ENCODE data around the gene PTPRA.
"Not testable (repeated sequence)": the region's sequence is repeated elsewhere in the genome, so short reads cannot be mapped to it uniquely, and the experiment has no call there.

Gene PTPRA

DNA sequence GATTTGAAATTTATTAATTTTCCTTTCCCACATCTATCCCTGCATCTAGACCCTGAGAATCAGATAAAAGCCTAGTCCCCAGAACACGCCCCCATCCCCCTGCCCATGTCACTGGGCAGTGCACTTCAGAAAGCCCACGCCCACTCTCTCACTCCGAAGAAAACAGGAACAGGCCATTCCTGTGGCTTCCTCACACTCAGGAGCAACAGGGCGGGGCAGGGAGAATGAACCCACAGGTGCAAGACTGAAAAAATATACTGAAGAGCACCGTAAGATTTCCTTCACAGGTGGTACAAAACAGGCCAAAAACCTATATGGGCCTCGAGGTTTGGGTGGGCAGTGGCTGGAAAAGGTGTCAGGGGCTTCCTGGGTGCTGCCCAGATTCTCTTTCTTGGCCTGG, 201.5 kb downstream of the PTPRA start:
- no peak for DNase-seq (ENCODE audit: low spot score)

DNA sequence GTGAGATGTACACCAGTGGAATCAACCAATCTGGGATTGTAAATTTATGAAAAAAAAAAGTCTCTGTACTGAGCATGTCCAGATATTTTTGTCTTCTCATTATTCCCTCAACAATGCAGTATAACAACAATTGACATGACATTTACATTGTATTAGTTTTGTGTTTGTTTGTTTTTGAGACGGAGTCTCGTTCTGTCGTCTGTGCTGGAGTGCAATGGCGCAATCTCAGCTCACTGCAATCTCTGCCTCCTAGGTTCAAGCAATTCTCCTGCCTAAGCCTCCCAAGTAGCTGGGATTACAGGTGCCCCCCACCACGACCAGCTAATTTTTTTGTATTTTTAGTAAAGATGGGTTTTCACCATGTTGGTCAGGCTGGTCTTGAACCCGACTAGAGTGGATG, 202.0 kb downstream of the PTPRA start:
- not testable (repeated sequence) for DNase-seq (ENCODE audit: low spot score)

DNA sequence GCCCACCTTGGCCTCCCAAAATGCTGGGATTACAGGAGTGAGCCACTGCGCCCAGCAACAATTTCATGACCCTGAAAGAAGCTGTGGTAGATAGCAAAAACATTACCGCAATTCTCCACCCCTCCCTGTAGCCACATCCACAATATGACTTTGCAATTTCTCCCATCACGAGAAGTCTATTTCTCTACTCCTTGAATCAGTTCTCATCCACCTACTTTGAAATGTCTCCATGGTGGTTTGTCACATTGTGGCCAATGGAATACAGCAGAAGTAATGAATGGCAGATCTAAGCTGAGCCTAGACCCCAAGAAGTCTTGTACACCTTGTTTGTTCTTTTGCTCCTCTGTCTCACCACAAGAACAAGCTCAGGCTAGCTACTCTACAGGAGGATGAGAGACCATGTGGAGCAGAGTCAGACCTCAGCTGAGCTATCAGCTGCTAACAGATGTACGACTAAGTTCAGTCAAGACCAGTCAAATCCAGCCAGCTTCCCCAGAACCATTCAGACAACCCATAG, 204.4 kb downstream of the PTPRA start:
- no peak for DNase-seq (ENCODE audit: low spot score)

DNA sequence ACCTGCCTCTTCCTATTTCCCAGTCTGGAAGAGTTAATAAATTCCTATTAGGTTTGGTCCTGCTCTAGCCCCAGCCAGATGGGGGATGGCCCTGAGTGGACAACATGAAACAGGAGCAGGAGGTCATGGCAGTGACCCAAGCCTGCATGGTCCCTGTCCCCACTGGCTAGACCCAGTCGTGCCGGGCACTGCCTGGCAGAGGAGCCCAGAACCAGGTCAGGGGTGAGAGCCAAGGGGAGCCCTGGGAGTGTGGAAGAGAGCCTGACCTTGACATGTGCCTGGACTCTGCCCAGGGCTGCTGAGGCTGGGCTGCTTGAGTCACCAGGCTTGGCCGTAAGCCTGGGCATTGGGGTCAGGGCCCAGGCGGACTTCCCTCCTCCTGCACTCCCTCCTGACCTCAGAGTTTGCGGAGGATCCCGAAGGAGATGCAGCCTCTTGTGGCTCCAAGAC, 207.7 kb downstream of the PTPRA start:
- DNase-seq (ENCODE audit: low spot score) = no peak

DNA sequence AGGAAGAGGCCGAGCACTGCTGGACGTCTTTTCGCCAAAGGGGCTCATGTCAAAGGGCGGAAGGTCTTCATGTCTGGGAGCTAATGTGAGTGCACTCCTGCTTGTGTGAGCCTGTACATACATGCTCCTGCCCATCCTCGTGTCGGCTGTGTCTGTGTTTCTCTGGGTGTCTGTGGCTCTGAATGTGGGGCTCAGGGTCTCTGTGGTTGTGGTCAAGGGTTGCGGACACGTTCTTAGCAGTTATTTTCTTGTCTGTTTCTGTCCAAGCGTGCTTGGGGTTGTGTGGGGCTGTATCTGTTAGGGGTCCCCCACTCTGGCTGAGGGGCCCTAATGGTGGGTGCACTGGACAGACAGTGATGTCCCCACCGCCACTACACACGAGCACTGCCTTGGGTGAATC, 208.4 kb downstream of the PTPRA start:
- no peak for DNase-seq (ENCODE audit: low spot score)

DNA sequence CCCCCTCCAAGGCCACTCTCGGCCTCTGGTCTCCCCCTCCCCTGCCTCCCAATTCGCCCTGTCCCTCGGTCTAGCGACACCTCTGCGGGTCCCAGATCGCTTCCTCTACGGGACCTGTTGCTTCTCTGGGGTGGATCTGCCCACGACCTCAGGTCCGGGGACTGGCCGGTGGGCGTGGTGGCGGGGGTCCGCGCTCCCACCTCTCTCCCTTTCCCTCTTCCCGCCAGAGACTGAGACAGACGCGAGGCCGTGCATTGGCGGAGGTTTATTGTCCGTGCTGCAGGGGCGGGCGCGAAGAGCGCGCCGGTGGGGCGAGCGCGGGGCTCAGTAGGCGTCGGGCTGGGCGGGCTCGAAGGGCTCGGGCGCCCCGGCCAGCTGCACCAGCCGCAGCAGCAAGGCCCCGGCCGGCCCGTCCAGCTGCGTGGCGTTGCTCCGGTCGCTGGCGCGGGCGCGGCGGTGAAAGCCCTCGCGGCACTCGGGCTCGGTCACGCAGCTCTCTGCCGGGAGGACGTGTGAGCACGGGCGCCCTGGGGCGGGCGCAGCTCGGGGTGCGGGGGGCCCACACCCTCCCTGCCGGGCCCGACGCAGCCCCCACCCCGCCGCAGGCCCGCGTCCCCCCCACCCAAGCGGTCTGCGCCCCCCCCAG, 209.1 kb downstream of the PTPRA start:
- DNase-seq (ENCODE audit: low spot score) = no peak

DNA sequence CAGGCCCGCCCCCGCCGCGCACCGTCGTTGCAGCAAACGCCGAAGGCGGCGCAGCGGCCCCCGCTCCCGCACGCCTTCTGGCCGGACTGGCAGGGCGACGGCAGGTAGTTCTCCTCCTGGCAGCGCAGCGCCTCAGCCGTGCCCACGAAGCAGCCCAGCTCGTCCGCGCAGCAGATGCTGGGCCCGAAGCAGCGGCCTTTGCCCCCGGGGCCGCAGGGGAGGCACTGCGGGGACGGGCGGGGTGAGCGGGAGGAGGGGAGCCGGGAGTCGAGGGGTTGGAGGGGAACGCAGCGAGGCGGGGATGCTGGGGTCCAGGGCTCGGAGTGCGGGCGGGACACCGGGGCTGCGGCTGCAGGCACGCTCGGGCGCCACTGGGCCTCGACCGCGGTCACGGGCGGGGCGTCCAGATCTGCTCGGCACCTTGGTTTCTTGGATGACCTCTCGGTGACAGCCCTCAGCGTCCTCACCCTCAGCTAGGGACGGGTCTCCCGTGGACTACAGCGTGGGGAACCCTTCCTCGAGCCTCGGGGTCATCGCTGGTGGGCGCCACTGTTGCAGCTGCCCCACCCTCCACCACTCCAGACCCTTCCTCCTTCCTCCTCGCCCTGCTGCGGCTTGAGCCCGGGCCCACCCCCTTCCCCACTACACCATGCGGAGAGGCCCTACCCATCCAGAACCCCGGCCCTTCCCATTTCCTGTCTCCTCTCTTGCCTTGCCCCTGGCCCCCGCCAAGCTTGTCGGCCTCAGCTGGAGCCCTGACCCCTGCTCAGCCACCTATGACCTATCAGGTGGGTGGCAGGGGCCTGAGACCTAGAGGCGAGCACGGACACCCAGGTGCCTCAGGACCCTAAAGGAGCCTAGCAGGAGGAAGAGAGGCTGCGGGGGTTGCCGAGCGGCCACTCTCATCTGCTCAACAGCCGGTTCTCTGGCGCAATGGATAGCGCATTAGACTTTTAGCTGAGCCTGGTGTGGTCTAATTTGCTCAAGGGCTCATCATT, 210.0 kb downstream of the PTPRA start:
- DNase-seq (ENCODE audit: low spot score) = no peak

DNA sequence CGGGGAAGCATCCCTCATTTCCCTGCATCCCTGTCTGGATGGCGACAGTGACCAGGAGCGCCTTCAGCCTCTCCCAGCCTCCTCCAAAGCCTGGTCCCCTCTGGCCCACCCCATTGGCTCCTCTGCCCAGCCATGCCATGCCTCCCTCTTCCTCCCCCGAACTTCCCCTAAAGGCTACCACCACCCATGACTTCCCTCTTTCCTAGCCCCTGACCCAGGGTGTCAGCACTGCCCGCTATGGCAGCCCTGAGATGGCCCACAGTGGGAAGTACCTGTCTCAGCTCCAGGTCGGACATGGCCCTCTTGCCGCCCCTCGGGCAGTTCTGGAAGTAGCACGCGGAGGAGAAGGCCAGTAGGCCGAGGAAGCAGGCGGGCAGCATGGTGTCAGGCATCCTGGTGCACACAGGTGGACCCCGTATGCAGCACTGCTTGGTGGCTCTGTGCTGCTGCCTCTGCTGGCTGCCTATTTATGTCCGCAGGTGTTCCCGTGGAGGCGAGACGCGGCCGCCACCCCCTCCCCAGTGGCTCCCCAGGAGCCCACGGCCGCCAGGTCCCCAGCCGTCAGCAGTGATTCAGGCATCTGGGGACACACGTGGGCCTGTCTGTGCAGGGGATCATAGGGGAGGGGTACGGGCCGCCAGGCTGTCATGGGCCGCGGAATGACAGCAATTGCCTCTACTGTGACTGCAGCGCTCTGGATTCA, 211.2 kb downstream of the PTPRA start, which contains the start of gene AVP:
AVP (minus strand) TSS at position 442 of the 703 bp plus-strand sequence; CDS start at position 392, 50 bp downstream.
- DNase-seq (ENCODE audit: low spot score) = no peak

DNA sequence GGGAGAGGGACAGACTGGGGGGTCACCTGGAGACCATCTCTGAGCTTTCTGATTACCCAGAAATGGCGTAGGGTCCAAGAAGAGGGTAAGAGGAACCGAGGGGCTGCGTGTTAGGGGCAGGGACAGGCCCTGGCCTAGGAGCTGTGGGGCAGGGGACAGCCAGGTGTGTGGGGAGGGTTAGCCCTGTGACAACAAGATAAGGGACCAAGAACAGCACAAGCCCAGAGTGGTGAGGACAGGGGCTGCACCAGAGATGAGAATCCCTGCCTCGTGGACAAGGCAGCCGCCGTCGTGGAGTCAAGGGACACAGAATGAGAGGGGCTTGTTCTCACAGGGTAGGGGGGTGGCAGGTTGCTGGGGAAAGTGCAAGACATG, 211.7 kb downstream of the PTPRA start:
- DNase-seq (ENCODE audit: low spot score) = no peak

DNA sequence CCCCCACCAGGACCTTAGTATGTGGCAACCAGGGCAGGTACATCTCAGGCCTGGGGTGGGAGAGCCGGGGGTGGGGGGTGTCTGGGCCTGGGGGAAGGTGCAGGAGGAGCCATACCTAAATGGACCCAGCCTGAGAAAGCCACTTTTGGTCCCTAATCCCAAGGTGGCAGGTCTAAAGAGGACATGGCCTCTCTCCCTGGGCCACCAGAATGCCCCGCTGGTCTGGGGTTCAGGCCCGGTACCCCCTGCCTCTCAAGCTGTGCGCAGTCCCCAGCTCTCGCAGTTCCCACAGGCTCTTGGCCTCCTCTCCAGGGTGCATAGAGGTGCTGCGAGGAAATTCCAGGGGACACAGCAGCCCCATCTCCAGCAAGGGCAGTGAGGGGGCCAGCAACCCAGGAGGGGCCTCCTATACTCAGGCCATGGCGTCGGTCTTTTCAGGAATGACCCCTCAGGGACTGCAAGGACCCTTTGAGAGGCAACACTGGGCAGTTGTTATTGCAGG, 212.3 kb downstream of the PTPRA start:
- no peak for DNase-seq (ENCODE audit: low spot score)

DNA sequence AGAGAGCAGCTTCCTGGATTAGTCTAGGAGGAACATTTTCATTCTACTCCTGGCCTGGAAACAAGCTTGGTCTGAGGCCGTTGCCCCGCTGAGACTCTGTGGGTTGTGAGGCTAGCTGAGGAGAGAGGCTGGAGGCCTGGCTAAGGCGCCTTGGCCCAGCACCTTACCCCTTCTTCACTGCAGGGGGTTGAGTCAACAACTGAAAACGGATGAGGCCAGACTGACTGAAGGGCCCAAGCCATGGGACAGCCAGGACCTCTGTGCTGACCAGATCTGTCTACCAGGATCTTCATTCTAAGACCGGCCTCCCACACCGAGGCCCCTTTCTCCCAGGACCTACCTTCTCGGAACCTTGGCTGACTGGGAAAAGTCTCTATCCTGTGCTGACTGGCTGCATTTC, 214.8 kb downstream of the PTPRA start:
- no peak for DNase-seq (ENCODE audit: low spot score)
